Thoracic aorta (tissue), 2 donors: ENCODE measurements around the gene CCDC175. TPM values are rescaled to one million over a fixed set of nuclear protein-coding genes. Genes with fewer than 3 reads are reported as not detected.

ENCODE experiments used
- ATAC-seq: fragments of 150-250 bp; one replicate; pipeline ENCODE4 v1.8.0; 2017; ENCODE audit warnings: low read depth; ENCODE audit not compliant: insufficient number of reproducible peaks, low FRiP score
- DNase-seq: peaks from one replicate; pipeline ENCODE4 v3.0.0-alpha.2; 2020; ENCODE audit warnings: low spot score
- H3K27ac ChIP-seq, 2 donors: fragments of 200-600 bp; sonication (generic); 1 replicate in 1 of 2; 2 replicates in 1 of 2; pipeline ENCODE4 v1.5.1; 2016; ENCODE audit warnings: mild to moderate bottlenecking in 2 of 2, moderate library complexity in 2 of 2
- H3K27me3 ChIP-seq: fragments of 200-600 bp; sonication (generic); replicated peaks from 2 replicates; pipeline ENCODE4 v1.6.0; 2016; ENCODE audit warnings: mild to moderate bottlenecking; ENCODE audit not compliant: insufficient read depth
- H3K36me3 ChIP-seq: fragments of 200-600 bp; sonication (generic); one replicate; pipeline ENCODE4 v1.5.1; 2016
- H3K4me1 ChIP-seq, 2 donors: fragments of 200-600 bp; sonication (generic); 1 replicate in 1 of 2; 2 replicates in 1 of 2; pipeline versions ENCODE4 v1.5.1 to v1.6.0; 2016; ENCODE audit warnings: low read depth in 2 of 2, mild to moderate bottlenecking in 1 of 2; ENCODE audit not compliant: control insufficient read depth in 1 of 2
- H3K4me3 ChIP-seq: fragments of 200-600 bp; sonication (generic); 2 replicates; pipeline ENCODE4 v1.5.1; 2016; ENCODE audit warnings: mild to moderate bottlenecking
- H3K9me3 ChIP-seq: fragments of 200-600 bp; sonication (generic); 2 replicates; pipeline ENCODE4 v1.5.1; 2016
- total RNA-seq, 2 donors: library from RNA; depleted of rRNA; stranded (reverse); fragments of >200 nt; gene quantifications; one replicate each; pipeline versions ENCODE4 v1.1.0 to v1.2.3, GENCODE V29; 2016
- TF ChIP-seq, protein P1 (sequence below): fragments of 200-600 bp; sonication (generic); IDR thresholded peaks from one replicate; pipeline ENCODE4 v1.5.1; 2019; ENCODE audit warnings: antibody characterized with exemption

Gene CCDC175
- total RNA-seq, 2 donors from 2014 or later = 0.78 TPM; not detected in 1

DNA sequence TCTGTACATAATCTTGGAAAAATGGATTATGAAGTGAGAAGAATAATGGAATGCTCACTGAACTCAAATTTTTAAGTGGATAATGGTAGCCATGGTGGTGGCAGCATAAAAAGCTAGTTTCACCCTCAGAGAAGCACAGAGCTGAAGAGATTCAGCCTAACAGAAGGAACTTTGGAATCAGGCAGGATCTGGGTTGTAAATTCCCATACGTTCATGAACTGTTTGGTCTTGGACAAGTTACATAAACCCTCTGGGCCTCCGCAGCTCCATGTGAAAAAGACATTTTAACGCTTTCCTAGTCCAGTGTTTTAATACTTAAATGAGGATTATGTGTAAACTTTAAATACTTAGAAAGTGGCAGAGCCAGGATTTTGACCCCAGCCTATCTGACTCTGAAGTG is 65.6 kb downstream of the CCDC175 start:
- Histone ChIP-seq H3K36me3 (no peaks in the 10 kb centered on the region), H3K4me3 (no peak overlapping the region), H3K27ac (no peak overlapping the region), H3K9me3 (no peaks in the 10 kb centered on the region), H3K4me1 (no peaks in the 10 kb centered on the region), H3K27me3 (no peaks in the 10 kb centered on the region)
- DNase-seq (no peak), ATAC-seq (no peak)
- TF ChIP-seq, protein P1, sequence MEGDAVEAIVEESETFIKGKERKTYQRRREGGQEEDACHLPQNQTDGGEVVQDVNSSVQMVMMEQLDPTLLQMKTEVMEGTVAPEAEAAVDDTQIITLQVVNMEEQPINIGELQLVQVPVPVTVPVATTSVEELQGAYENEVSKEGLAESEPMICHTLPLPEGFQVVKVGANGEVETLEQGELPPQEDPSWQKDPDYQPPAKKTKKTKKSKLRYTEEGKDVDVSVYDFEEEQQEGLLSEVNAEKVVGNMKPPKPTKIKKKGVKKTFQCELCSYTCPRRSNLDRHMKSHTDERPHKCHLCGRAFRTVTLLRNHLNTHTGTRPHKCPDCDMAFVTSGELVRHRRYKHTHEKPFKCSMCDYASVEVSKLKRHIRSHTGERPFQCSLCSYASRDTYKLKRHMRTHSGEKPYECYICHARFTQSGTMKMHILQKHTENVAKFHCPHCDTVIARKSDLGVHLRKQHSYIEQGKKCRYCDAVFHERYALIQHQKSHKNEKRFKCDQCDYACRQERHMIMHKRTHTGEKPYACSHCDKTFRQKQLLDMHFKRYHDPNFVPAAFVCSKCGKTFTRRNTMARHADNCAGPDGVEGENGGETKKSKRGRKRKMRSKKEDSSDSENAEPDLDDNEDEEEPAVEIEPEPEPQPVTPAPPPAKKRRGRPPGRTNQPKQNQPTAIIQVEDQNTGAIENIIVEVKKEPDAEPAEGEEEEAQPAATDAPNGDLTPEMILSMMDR = no peak

DNA sequence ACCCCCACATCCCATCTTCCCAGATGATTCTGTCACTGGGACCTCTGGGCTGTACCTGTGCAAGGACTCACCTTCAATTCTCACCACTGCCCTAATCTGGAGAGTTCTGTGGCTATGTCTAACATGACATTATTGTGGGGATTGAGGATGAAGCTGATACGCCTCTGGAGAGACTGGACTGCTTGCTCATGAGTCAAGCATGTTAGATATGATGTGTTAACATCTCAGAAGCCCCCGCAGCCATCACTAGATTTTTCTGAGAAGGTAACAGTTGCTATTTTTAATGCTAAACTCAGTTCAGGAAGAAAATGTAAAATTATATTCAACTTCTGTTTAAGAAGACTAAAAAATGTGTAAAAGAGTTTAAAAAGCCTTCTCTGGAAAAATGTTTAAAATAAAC is 66.6 kb downstream of the CCDC175 start:
- Histone ChIP-seq H3K27me3 (no peaks in the 10 kb centered on the region), H3K27ac (no peak overlapping the region), H3K9me3 (no peaks in the 10 kb centered on the region), H3K4me1 (no peaks in the 10 kb centered on the region), H3K36me3 (no peaks in the 10 kb centered on the region), H3K4me3 (no peak overlapping the region)
- DNase-seq (no peak), ATAC-seq (no peak)
- TF ChIP-seq, protein P1 = no peak

DNA sequence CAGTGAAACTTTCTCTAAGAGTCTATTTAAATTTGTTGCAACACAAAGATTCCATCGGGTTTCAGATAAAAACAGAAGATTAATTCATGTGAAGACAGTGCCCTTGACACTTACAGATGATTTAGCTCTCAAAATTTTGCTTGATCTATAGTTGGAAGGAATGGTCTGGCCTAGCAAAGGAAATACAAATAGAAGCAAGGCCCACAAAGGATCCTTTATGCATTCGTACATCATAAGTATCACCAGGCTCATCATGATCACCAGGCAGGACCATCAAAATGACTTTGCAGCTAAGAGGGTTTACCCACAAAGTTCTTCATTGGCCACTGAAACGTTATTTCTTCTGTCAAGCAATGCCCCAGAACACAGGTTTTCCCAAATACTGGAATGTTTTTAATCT is 67.5 kb downstream of the CCDC175 start:
- Histone ChIP-seq H3K4me3 (no peak overlapping the region), H3K36me3 (no peaks in the 10 kb centered on the region), H3K4me1 (no peaks in the 10 kb centered on the region), H3K27me3 (no peaks in the 10 kb centered on the region), H3K9me3 (no peaks in the 10 kb centered on the region), H3K27ac (no peak overlapping the region)
- TF ChIP-seq, protein P1 = no peak
- ATAC-seq (no peak), DNase-seq (no peak)

DNA sequence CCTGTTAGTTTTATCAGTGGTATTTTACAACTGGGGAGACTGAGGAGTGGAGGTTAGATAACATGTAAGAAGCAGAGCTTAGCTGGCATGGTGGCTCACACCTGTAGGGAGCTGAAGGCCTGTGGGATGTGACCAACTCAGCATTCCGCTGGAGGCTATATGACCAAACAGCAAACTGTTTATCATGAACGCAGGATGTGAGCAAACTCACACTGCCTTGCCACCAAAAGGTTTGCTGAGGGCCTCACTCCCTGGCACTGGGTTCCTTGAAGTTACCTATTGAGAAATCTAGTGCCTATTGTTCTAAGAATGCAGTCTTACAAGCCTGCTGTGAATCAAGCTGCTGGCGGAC is 68.9 kb downstream of the CCDC175 start:
- no peaks in the 10 kb centered on the region for H3K4me1 ChIP-seq
- no peak for DNase-seq
- H3K27ac ChIP-seq = no peak overlapping the region
- no peak for ATAC-seq
- no peaks in the 10 kb centered on the region for H3K9me3 ChIP-seq
- H3K36me3 ChIP-seq = peaks cover 6% of the 10 kb centered on the region
- no peaks in the 10 kb centered on the region for H3K27me3 ChIP-seq
- no peak overlapping the region for H3K4me3 ChIP-seq
- TF ChIP-seq, protein P1 = no peak

DNA sequence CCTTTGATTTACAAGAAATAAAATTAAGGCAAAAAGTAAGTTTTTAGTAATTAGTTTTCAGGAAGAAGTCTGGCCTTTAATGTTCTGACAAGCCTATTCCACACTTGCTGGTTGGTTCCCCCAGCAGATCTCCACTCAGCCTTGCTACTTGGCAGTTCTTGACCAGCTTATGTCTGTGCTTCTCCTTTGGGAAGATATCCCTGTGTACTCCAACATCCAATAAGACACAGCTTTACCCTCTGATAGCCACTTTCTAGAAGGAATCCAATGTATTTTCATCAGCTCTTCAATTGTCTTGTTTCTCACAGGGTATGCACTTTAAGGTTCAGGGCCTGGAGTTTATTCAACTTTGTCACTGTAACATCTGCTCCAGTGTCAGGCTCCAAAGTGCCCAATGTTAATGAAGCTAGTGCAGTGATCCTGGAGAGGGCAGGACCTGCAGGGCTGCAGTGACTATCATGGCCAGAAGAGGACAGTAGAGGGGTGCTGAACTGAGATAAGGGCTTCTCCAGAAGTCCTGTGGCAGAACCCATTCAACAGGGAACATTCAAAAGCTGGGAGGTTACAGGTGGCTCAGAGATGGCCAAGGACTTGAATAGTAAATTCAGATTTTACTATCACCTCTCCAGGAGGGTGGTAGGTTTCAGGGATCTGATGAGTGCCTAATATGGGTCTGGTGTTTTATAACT is 69.4 kb downstream of the CCDC175 start:
- peak; percentile 51 for ATAC-seq
- Histone ChIP-seq H3K36me3 (peaks cover 6% of the 10 kb centered on the region), H3K4me3 (no peak overlapping the region), H3K27me3 (no peaks in the 10 kb centered on the region), H3K27ac (no peak overlapping the region), H3K9me3 (no peaks in the 10 kb centered on the region), H3K4me1 (no peaks in the 10 kb centered on the region)
- TF ChIP-seq, protein P1 = peak; percentile 90
- peak; percentile 4 for DNase-seq
